OCI-LY7 (cell line): ENCODE data around the gene NUCB1.

ENCODE experiments used
- CTCF ChIP-seq: fragments of 200-600 bp; sonication (generic); conservative IDR thresholded peaks from 2 replicates; pipeline ENCODE4 v1.5.1; 2014; ENCODE audit warnings: mild to moderate bottlenecking, antibody characterized with exemption, low read length, moderate library complexity, mixed read lengths
- EZH2phosphoT487 ChIP-seq: fragments of 200-600 bp; sonication (generic); IDR thresholded peaks from 2 replicates; pipeline ENCODE4 v1.6.1; 2018; ENCODE audit warnings: low read depth, borderline replicate concordance, mild to moderate bottlenecking, mixed run types, antibody characterized with exemption, low read length, moderate library complexity, mixed read lengths

- TF ChIP-seq CTCF, result no peak
- no peak for TF ChIP-seq EZH2phosphoT487
Observed at GRCh38 chr19:48953990-48954594, 54.0 kb downstream of the NUCB1 start.
